ENCODE data around the gene ABTB2. TPM values are rescaled to one million over a fixed set of nuclear protein-coding genes. Genes with fewer than 3 reads are reported as not detected.

The ABTB2 gene
- total RNA-seq, 1 experiment from 2014 or later, result 5.5 TPM

DNA sequence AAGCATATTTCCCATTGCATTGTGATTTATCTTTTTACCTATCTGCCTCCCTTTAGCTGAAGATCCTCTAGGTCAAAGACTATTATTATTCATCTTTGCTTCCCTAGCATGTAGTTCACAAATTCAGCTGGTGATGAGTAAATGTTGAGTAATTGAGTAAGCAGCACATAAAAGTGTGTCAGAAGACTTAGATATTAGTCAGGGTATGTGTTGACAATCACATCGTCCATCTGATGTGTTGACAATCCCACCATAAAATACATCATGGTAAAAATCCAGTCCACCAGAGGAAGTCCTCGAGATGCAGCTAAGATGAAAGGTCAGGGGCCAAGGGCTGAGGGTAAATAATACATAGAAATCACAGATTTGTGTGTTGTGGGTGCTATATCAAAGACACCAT lies 22.9 kb upstream of the ABTB2 start:
- H2BK120ac ChIP-seq (ENCODE audit: low read depth, low read length, poor library complexity, severe bottlenecking), result no peak overlapping the region
- H3K4ac ChIP-seq (ENCODE audit: low read depth, low read length), result no peak overlapping the region
- H4K8ac ChIP-seq (replicated peaks; ENCODE audit: insufficient read length, low read depth, low read length), result no peak overlapping the region
- H3K14ac ChIP-seq (ENCODE audit: insufficient read depth, low read length), result no peak overlapping the region
- H4K20me1 ChIP-seq (ENCODE audit: control insufficient read depth, insufficient read depth, insufficient read length), result no peaks in the 10 kb centered on the region
- no peak overlapping the region for H2BK12ac ChIP-seq (ENCODE audit: insufficient read length, low read depth, low read length)
- no peak overlapping the region for H2BK5ac ChIP-seq (ENCODE audit: insufficient read length, low read length)
- no peak overlapping the region for H4K5ac ChIP-seq (ENCODE audit: insufficient read length, low read depth, low read length)
- Mint-ChIP-seq H3K4me3 (no peak overlapping the region), H3K27ac (no peak overlapping the region), H3K9me3 (peaks cover 23 to 27% of the 10 kb centered on the region in 2 experiments), H3K27me3 (ENCODE audit: low read depth) (no peaks in the 10 kb centered on the region; the same call in 1 of the 2 replicates), H3K4me1 (no peaks in the 10 kb centered on the region), H3K36me3 (ENCODE audit: insufficient read depth in 1 of 3, low read depth in 3 of 3) (peaks cover 8 to 13% (median 12%) of the 10 kb centered on the region in 3 experiments)
- H2BK20ac ChIP-seq (ENCODE audit: low read depth, low read length, poor library complexity, severe bottlenecking), result no peak overlapping the region
- no peak overlapping the region for H2BK15ac ChIP-seq (ENCODE audit: low read depth, low read length)
- no peaks in the 10 kb centered on the region for H3K27me3 ChIP-seq (ENCODE audit: insufficient read depth, low read length)
- no peak overlapping the region for H2AK5ac ChIP-seq (ENCODE audit: insufficient read length, low read length)
- WGBS (ENCODE audit: extremely low coverage, insufficient read length, low lambda C conversion rate), result no CpG with 5 or more reads among the region's 2 CpGs
- H3K4me2 ChIP-seq (ENCODE audit: insufficient read depth, insufficient read length, low read length), result no peak overlapping the region
- no peak overlapping the region for H3K23ac ChIP-seq (ENCODE audit: insufficient read length, low read depth, low read length)
- no peaks in the 10 kb centered on the region for H3K9me3 ChIP-seq (ENCODE audit: control insufficient read depth, low read depth, low read length)
- H4K91ac ChIP-seq (ENCODE audit: insufficient read length, low read depth, low read length), result no peak overlapping the region
- TF ChIP-seq CTCF (conservative IDR thresholded peaks at IDR 0.05), result no peak
- H3K9ac ChIP-seq (ENCODE audit: extremely low read depth, insufficient read length, low read length), result no peak overlapping the region
- H3K79me2 ChIP-seq (ENCODE audit: insufficient read depth, low read length), result no peaks in the 10 kb centered on the region
- DNase-seq, result no peak
- H3K27ac ChIP-seq (ENCODE audit: insufficient read length, low read depth, low read length), result no peak overlapping the region
- no peak overlapping the region for H3K56ac ChIP-seq (ENCODE audit: insufficient read length, low read depth, low read length)
- no peak overlapping the region for H3T11ph ChIP-seq (ENCODE audit: low read length)
- no peaks in the 10 kb centered on the region for H3K23me2 ChIP-seq (ENCODE audit: insufficient read length, low read depth, low read length, poor library complexity, severe bottlenecking)
- no peak overlapping the region for H3K18ac ChIP-seq (ENCODE audit: insufficient read length, low read depth, low read length)
- H3K79me1 ChIP-seq (ENCODE audit: insufficient read depth, low read depth, low read length, poor library complexity, severe bottlenecking), result no peaks in the 10 kb centered on the region
- no peaks in the 10 kb centered on the region for H3K4me1 ChIP-seq (ENCODE audit: insufficient read depth, low read length)
- no peak overlapping the region for H2AFZ ChIP-seq (ENCODE audit: low read length)
